ENCODE measurements around the gene SSC5D. TPM values are rescaled to one million over a fixed set of nuclear protein-coding genes. Genes with fewer than 3 reads are reported as not detected.

Gene SSC5D
- total RNA-seq, 1 experiment from 2014 or later = 1.5 TPM

GRCh38 chr19:55552620-55553019, 64.4 kb downstream of the SSC5D start (continued):
- TF ChIP-seq ZBTB33 (IDR thresholded peaks at IDR 0.05; ENCODE audit: extremely low read depth, insufficient replicate concordance, low read length) (no peak), POLR2A (IDR thresholded peaks at IDR 0.05; ENCODE audit: borderline replicate concordance, extremely low read depth, insufficient read depth, insufficient read length) (no peak), FOSL1 (IDR thresholded peaks at IDR 0.05; ENCODE audit: low read depth) (no peak), RAD21 (IDR thresholded peaks at IDR 0.05; ENCODE audit: low read depth) (no peak), SRF (IDR thresholded peaks at IDR 0.05; ENCODE audit: low read depth) (no peak)

GRCh38 chr19:55553217-55554182, 65.3 kb downstream of the SSC5D start:
- TF ChIP-seq SIN3A (IDR thresholded peaks at IDR 0.05; ENCODE audit: low read depth) = no peak
- no peak for TF ChIP-seq ATF3 (IDR thresholded peaks at IDR 0.05)
- no peak for TF ChIP-seq ZFX (IDR thresholded peaks at IDR 0.05)
- Histone ChIP-seq H3K9me2 (ENCODE audit: insufficient read depth) (no peaks in the 10 kb centered on the region), H3K4me1 (ENCODE audit: control insufficient read depth in 1 of 2, insufficient read depth in 2 of 2, low read length in 2 of 2) (peaks cover 18 to 43% of the 10 kb centered on the region in 2 experiments), H3K4me2 (ENCODE audit: low read length) (peak overlapping the region; percentile 63), H4K20me1 (ENCODE audit: insufficient read depth) (no peaks in the 10 kb centered on the region), H3K9me3 (ENCODE audit: control insufficient read depth in 1 of 2, insufficient read depth in 1 of 2, low read depth in 1 of 2, low read length in 2 of 2) (no peaks in the 10 kb centered on the region), H2AFZ (ENCODE audit: low read depth, low read length, poor library complexity, severe bottlenecking) (no peak overlapping the region), H3K79me2 (ENCODE audit: insufficient read depth, low read length) (no peaks in the 10 kb centered on the region), H3K27me3 (ENCODE audit: insufficient read depth, low read length) (no peaks in the 10 kb centered on the region), H3K9ac (ENCODE audit: low read length) (no peak overlapping the region), H3K4me3 (replicated peaks in 1 of 2; ENCODE audit: low read depth in 1 of 2, low read length in 2 of 2) (no peak overlapping the region), H3K36me3 (ENCODE audit: control insufficient read depth in 1 of 2, insufficient read depth in 2 of 2, low read length in 2 of 2) (no peaks in the 10 kb centered on the region), H3K27ac (ENCODE audit: low read depth, low read length) (no peak overlapping the region)
- POLR2A ChIA-PET = no interaction called here
- RAD21 ChIA-PET (ENCODE audit: low non-redundant PET in 1 of 2, low total read pairs in 2 of 2, uncharacterized antibody in 2 of 2, unreplicated experiment in 2 of 2) = interaction anchor here in 1 of 2 experiments (0.7 kb wide), 1 partner anchor 71 kb away, joined by 3 read pairs; no protein-coding TSS in a partner anchor
- no TSS peak for BruUV-seq (replicated peaks)
- intact Hi-C loops (cut with micrococcal nuclease) = no loop called here
- DNase-seq (ENCODE audit: low read depth, low spot score) = no peak
- CTCF ChIA-PET = interaction anchor here (1.4 kb wide), 1 partner anchor 50 kb away, joined by 4 read pairs; no protein-coding TSS in a partner anchor
- no peak for ATAC-seq
